SW480 (cell line): Measurements from ENCODE around the gene SPTBN1.
"Not testable (repeated sequence)": the region's sequence is repeated elsewhere in the genome, so short reads cannot be mapped to it uniquely, and the experiment has no call there.

Source experiments
- DNase-seq: peaks from one replicate; pipeline ENCODE4 v3.0.0-alpha.2; 2016; ENCODE audit warnings: low spot score

Gene SPTBN1

GRCh38 chr2:54503828-54504227, 47.7 kb downstream of the SPTBN1 start:
- DNase-seq: no peak

DNA sequence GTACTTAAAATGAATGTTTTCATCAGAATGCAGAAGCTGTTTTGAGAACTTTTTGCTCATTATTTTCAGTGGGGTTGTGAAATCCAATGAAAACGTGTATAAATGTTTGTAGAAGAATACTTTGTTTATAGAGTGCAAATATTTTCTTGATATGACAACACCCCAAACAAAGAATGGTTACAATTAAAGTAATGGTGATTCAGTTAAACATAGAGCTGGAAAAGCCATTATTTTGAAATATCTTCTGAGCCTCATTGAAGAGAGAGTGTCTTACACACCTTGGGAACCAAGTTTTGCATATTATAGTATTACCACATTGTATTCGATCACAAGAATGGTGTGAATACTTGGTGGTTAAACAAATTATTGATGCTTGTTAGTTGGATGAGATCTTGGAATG, 48.7 kb downstream of the SPTBN1 start:
- DNase-seq: no peak

- DNase-seq: no peak
Observed at GRCh38 chr2:54508541-54508940, 52.4 kb downstream of the SPTBN1 start.

GRCh38 chr2:54509043-54509442, 52.9 kb downstream of the SPTBN1 start:
- DNase-seq: not testable (repeated sequence)

GRCh38 chr2:54510916-54511315, 54.8 kb downstream of the SPTBN1 start:
- DNase-seq: no peak

- no peak for DNase-seq
Observed at GRCh38 chr2:54512183-54512582, 56.1 kb downstream of the SPTBN1 start.

DNA sequence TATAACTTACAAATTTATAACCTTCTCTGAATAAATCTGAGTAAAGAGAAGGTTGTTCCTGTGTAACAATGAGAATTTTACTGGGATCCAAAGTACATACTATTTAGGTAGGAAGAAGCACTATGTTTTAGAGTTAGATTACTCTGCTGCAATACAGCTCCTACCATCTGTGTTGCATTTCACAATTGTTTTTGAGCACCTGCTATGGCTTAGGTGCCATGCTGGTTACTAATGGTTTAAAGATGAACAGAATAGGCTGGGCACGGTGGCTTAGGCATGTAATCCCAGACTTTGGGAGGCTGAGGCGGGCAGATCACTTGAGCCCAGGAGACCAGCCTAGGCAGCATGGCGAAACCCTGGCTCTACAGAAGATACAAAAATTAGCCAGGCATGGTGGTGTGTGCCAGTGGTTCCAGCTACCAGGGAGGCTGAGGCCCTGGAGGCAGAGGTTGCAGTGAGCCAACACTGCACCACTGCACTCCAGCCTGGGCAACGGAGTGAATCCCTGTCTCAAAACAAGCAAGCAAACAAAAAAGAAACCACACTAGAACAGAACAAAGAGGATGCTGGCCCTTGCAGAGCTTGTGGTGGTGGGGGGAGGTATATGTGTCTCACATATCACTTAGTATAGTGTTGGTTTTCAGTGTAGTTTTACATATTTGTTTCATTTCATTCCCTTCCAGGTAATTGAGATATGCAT, 56.7 kb downstream of the SPTBN1 start:
- no peak for DNase-seq

GRCh38 chr2:54513363-54513715, 57.2 kb downstream of the SPTBN1 start:
- DNase-seq: no peak

- no peak for DNase-seq
Observed at GRCh38 chr2:54514822-54515569, 58.9 kb downstream of the SPTBN1 start.

- DNase-seq: no peak
Observed at GRCh38 chr2:54516842-54517241, 60.7 kb downstream of the SPTBN1 start.

GRCh38 chr2:54518016-54518415, 61.9 kb downstream of the SPTBN1 start:
- DNase-seq: not testable (repeated sequence)

DNA sequence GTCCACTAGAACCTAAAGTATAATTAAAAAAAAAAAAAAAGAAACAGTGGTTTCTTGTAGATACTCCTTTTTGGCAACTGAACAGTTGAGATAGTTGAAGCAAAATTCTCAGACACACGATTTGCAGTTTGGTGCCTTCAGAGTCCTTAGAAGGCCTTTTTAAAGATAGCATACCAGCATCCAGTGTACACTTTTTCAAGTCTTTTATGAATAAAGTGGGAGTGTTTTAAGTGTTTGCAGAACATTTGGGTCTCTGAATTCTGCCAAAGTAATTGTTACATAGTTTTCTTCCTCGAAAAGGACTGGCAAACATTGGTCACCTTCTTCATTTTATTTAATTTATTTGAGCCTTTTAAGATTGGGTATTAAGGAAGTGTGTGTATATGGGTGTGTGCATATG, 62.3 kb downstream of the SPTBN1 start:
- DNase-seq: no peak

DNA sequence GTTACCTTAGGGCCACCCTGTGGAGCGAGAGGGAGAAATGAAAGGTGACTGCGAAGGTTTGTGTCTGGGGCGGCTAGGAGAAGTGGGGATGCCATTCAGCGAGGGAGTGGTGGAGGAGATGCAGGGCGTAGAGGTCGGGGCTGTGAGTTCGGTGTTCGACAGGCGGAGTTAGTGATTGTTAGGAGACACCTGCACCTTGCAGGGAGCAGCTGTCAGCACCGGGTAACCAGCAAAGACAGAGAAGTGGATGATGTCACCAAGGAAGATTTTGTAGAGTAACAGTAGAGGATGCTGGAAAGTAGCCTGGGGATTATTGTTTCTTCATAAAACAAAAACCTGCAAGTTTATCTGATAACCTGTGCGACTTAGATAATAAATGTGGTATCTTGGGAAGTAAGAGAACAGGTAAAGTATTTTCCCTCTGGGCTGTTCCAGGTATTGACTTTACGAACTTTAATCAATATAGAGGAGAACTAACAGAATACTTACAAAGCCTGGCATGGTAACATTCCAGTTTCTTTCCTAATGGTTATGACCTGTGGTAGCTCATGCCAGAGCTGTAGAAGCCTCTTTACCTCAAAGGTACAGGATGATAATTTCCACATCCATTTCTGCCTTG, 63.8 kb downstream of the SPTBN1 start:
- DNase-seq: no peak

- no peak for DNase-seq
Observed at GRCh38 chr2:54520687-54521086, 64.6 kb downstream of the SPTBN1 start.

DNA sequence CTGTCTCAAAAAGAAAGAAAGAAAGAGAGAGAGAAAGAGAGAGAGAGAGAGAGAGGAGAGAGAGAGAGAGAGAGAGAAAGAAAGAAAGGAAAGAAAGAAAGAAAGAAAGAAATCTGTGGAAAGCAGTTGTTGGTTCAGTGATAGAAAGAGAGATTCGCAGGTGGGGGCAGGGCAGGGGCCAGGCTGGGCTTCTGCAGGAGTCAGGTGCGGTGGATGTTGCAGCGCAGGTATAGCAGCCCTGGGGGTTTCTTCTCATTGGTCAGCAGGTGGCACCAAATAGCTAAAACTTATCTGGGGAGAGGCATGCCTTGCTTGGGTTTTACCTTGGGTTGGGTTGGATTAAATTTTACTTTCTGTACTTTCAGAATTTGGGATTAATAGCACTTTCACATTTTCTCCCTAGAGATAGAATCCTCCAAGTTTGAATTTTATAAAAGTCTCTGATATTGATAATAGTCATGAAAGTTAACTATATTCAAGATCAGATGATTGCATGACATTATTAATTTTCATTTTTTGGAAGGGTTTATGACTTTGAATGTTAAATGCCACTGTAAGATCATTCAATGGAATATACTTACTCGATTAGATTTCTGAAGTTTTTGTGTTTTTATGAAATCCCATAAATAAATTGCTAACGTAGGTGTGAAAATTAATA, 66.6 kb downstream of the SPTBN1 start:
- DNase-seq: peak; percentile 88

DNA sequence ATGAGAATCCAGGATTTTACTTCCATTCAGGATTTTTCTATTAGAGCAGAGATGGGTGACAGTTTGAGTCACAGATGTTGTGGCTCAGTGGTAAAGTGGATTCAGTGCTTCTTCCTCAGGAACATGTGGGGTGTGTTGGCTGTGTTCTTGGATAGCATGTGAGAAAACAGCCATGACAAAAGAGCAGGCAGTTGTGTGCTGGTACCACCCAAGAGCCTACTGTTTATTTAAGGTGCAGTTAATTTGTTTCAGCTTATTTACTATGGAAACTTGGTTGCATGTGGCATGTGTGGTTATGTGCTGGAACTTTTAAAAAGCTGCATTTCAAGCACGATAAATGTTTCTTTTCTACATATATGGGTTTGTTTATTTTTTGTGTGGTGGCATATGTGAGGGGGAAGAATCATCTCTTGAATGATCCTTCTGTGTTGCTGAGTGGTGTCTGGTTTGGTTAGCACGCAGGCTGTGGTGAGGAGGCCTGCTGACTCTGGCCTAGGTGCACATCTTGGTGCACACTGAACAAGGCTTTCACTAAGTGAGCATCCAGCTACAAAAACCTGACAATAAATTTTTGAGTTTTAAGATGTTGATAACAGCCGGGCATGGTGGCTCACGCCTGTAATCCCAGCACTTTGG, 67.3 kb downstream of the SPTBN1 start:
- no peak for DNase-seq

DNA sequence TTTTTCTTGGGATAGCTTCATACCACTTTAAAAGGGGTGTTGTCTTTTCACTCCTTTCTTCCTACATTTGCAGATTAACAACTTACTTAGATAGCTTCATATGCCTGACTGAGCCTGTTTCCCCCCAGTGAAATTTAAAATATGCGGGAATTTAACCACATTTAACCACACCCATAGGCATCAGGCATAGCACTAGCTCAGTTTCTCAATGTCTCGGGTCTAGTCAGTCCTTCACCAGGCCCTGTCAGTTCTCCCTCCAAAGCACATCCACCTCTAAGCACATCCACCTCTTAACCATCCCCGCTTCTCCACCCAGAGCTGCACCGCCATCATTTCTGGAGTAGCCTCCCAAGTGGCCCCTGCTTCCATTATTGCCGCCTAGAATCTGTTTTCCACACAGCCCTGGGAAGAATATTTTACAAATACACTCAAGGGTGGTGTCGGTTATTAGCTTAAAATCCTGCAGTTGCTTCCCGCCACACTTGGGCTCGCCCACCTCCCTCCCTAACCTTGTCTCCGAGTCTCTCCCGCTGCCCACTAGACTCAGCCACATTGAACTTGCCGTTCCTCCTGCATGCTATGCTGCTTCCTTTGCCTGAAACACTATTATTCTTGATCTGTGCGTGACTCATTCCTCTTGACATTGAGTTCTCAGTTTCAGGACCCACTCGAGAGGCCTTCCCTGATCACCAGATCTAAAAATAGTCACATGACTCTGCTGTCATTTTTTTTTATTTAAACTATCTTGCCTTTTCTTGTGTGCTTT, 68.3 kb downstream of the SPTBN1 start:
- DNase-seq: peak; percentile 82

DNA sequence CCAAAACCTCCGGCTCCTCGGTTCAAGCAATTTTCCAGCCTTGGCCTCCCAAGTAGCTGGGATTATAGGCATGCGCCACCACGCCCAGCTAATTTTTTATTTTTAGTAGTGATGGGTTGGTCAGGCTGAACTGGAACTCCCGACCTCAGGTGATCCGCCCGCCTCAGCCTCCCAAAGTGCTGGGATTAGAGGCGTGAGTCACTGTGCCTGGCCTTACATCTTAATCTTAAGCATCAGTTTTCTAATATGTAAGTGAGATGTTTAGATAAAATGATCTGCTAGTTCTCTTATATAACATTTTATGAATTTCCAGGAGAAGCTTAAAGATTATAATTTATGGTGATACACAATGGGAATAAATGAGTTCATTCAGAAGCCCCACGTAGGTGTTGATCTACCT, 69.2 kb downstream of the SPTBN1 start:
- DNase-seq: no peak

GRCh38 chr2:54526226-54526879, 70.2 kb downstream of the SPTBN1 start:
- DNase-seq: no peak

- DNase-seq: no peak
Observed at GRCh38 chr2:54528311-54528955, 72.3 kb downstream of the SPTBN1 start.
